HG03460 (cell line): ENCODE data around the gene TPRX1.

Source experiments
- ATAC-seq: cut with Tn5 transposase; IDR thresholded peaks from one replicate; pipeline ENCODE4 v1.9.1; 2021; ENCODE audit not compliant: unreplicated experiment

The TPRX1 gene

DNA sequence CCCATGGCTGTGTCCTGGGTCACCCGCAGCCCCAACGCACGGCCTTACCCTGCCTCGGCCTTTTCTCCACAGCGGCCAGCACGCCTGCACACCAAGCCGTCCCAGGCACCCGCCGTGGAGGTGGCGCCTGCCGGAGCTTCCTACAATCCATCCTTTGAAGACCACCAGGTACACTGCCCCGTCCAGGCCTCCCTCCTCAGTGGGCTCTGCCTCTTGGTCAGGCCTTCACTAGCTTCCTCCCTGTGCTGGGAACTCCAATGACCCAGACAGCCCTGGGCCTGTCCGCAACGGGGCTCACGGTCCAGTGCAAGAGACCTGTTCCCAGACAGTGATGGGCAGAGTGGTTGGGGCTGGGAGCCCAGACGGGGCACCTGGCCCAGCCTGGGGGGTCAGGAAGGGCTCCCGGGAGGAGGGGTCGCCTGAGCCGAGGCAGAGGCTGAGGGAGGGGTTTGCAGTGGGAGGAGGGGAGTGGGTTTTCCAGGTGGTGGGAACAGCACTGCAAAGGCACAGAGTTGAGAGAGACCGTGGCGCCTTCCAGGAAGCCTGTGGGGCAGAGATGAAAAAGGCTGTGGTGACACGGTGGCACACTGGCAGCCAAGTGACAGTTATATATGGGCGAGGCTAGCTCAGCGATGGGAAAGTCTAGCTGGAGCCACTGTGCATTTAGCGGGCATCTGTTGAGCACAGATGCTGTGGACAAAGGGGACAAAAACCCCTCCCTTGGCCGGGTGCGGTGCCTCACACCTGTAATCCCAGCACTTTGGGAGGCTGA lies 51.7 kb downstream of the TPRX1 start:
- no peak for ATAC-seq
